Activated T-cell treated with anti-CD3 and anti-CD28 coated beads, Interleukin-2, amount 50 U/mL, for 72 hours (primary cell): ENCODE results near the gene RFPL2. TPM values are rescaled to one million over a fixed set of nuclear protein-coding genes. Genes with fewer than 3 reads are reported as not detected.

Experiments
- ATAC-seq, 2 donors: fragments of 150-1000 bp; cut with Tn5 transposase; replicated peaks in 1 of 2; 2 replicates each; pipeline ENCODE4 v1.10.0; 2021; ENCODE audit warnings: moderate library complexity in 2 of 2, mild to moderate bottlenecking in 1 of 2
- DNase-seq, 2 donors: peaks; one replicate each; pipeline ENCODE4 v3.0.0; 2021 to 2022; ENCODE audit warnings: mixed read lengths in 1 of 2
- H3K27ac Mint-ChIP-seq: one replicate; pipeline ENCODE4 v1.8.0; 2022; ENCODE audit warnings: mild to moderate bottlenecking, moderate library complexity, mixed read lengths
- H3K27me3 Mint-ChIP-seq: one replicate; pipeline ENCODE4 v1.8.0; 2022; ENCODE audit warnings: low read depth, mixed read lengths
- H3K36me3 Mint-ChIP-seq, 2 donors: one replicate each; pipeline ENCODE4 v1.8.0; 2022; ENCODE audit warnings: mixed read lengths in 2 of 2, mild to moderate bottlenecking in 1 of 2; ENCODE audit not compliant: insufficient read depth in 2 of 2
- H3K4me1 Mint-ChIP-seq: one replicate; pipeline ENCODE4 v1.8.0; 2022; ENCODE audit warnings: low read depth, mixed read lengths
- H3K4me3 Mint-ChIP-seq, 2 donors: one replicate each; pipeline ENCODE4 v1.8.0; 2022; ENCODE audit warnings: mild to moderate bottlenecking in 2 of 2, mixed read lengths in 2 of 2, moderate library complexity in 2 of 2
- H3K9me3 Mint-ChIP-seq, 2 donors: one replicate each; pipeline ENCODE4 v1.8.0; 2022; ENCODE audit warnings: mixed read lengths in 2 of 2
- total RNA-seq, 2 donors: library from RNA; stranded (reverse); gene quantifications; one replicate each; pipeline ENCODE4 v1.2.3, GENCODE V29; 2022

The RFPL2 gene
- total RNA-seq, 2 donors from 2014 or later = 0.50 TPM; not detected in 1

DNA sequence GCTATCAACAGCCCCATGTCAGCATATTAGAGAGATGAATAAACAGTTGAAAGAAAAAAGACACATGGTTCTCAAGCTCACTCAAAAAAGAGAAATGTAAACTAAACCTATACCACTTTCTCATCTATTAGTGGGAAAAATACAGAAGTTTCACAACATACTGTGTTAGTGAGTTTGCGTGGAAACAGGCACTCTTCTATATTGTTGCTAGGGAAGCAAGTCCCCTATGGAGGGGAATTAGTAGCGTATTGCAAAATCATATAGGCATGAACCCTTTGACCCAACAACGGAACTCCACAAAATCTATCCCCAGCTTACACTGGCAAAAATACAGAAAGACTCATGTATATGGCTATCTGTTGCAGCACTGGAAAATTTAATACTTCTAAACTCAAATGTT is 14.2 kb upstream of the RFPL2 start:
- Mint-ChIP-seq H3K4me1 (no peaks in the 10 kb centered on the region), H3K9me3 (no peaks in the 10 kb centered on the region), H3K4me3 (no peak overlapping the region), H3K27me3 (peaks cover 5% of the 10 kb centered on the region), H3K27ac (no peak overlapping the region), H3K36me3 (no peaks in the 10 kb centered on the region)
- ATAC-seq (no peak), DNase-seq (no peak)

DNA sequence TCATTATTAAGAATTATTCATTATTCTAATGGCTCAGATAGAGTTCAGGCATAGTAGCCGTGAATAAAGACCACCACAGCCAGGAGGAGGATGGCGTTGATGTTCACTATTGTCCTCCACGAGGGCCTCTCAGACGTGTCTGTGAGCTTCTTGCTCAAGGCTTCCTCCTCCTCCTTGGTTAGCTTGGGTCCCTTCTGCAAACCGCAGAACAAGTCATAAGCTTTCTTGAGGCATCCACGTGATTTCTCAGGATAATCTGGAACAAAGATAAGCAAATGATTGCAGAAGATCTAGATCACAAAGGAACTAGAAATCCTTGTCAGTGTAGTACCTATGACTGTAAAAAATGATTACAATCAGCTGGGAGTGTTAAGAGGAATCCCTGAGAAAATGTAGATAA is 13.6 kb upstream of the RFPL2 start:
- no peaks in the 10 kb centered on the region for H3K36me3 Mint-ChIP-seq
- DNase-seq (no peak), ATAC-seq (no peak)
- H3K27ac Mint-ChIP-seq = no peak overlapping the region
- H3K27me3 Mint-ChIP-seq = peaks cover 2% of the 10 kb centered on the region
- no peaks in the 10 kb centered on the region for H3K9me3 Mint-ChIP-seq
- no peak overlapping the region for H3K4me3 Mint-ChIP-seq
- H3K4me1 Mint-ChIP-seq = no peaks in the 10 kb centered on the region

- H3K36me3 Mint-ChIP-seq = no peaks in the 10 kb centered on the region
- ATAC-seq (peak in 1 of 2 donors; percentile 21), DNase-seq (no peak)
- no peaks in the 10 kb centered on the region for H3K4me1 Mint-ChIP-seq
- H3K27me3 Mint-ChIP-seq = no peaks in the 10 kb centered on the region
- no peaks in the 10 kb centered on the region for H3K9me3 Mint-ChIP-seq
- H3K4me3 Mint-ChIP-seq = no peak overlapping the region
- H3K27ac Mint-ChIP-seq = no peak overlapping the region
Measured at GRCh38 chr22:32217465-32217864, 12.6 kb upstream of the RFPL2 start.

GRCh38 chr22:32216911-32217310 is 12.0 kb upstream of the RFPL2 start:
- Mint-ChIP-seq H3K4me3 (no peak overlapping the region), H3K9me3 (no peaks in the 10 kb centered on the region), H3K4me1 (no peaks in the 10 kb centered on the region), H3K27me3 (no peaks in the 10 kb centered on the region), H3K36me3 (no peaks in the 10 kb centered on the region), H3K27ac (no peak overlapping the region)
- no peak for ATAC-seq
- DNase-seq = no peak

DNA sequence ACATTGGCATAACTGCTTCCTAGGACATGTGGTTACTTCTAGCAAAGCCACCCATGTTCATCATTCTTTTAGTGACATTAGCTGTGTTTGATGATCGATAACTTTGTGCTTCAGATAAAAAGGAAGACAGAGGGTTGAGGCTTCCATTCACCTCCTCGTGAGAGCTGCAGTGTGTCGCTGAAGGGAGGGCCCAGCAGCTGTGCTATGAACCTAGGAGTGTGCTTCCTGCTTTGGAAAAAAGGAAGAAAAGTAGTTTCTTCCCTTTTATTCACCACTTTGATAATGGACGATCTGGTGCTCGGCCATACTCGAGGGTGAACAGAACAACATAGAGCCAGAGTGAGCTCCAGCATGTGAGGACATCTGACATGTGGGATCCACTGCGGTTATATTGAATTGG is 6.1 kb upstream of the RFPL2 start:
- no peak for DNase-seq
- Mint-ChIP-seq H3K4me1 (peaks cover 2% of the 10 kb centered on the region), H3K9me3 (no peaks in the 10 kb centered on the region), H3K27ac (no peak overlapping the region), H3K4me3 (no peak overlapping the region), H3K27me3 (no peaks in the 10 kb centered on the region), H3K36me3 (no peaks in the 10 kb centered on the region)
- ATAC-seq = no peak

DNA sequence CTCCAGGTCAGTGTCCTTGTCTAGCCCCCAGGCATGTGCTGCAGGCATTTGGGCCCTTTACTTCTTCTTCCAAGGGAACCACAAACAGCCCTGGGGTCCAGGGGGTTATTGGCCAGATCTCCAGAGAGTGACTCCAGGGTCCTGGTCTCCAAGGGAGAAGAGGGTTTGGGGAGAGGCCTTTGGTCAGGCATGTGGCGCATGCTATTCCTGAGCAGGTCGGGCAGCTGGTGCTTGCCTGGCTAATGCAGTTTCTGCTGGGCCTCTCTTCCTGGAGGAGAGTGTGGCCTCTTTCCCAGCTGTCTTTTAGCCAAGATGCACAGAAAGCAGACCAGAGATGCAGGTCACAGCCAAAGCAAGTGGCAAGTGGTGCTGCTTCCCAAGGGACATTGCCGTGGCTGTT is 3.8 kb upstream of the RFPL2 start:
- no peak overlapping the region for H3K4me3 Mint-ChIP-seq
- no peak for DNase-seq
- ATAC-seq = no peak
- no peak overlapping the region for H3K27ac Mint-ChIP-seq
- H3K4me1 Mint-ChIP-seq = peaks cover 21% of the 10 kb centered on the region
- H3K27me3 Mint-ChIP-seq = peaks cover 5% of the 10 kb centered on the region
- H3K36me3 Mint-ChIP-seq = no peaks in the 10 kb centered on the region
- H3K9me3 Mint-ChIP-seq = no peaks in the 10 kb centered on the region

GRCh38 chr22:32207971-32208480 is 3.2 kb upstream of the RFPL2 start:
- peaks cover 27% of the 10 kb centered on the region for H3K4me1 Mint-ChIP-seq
- peaks cover 12% of the 10 kb centered on the region for H3K27me3 Mint-ChIP-seq
- no peaks in the 10 kb centered on the region for H3K9me3 Mint-ChIP-seq
- H3K4me3 Mint-ChIP-seq = no peak overlapping the region
- H3K27ac Mint-ChIP-seq = no peak overlapping the region
- no peaks in the 10 kb centered on the region for H3K36me3 Mint-ChIP-seq
- ATAC-seq = no peak
- no peak for DNase-seq

DNA sequence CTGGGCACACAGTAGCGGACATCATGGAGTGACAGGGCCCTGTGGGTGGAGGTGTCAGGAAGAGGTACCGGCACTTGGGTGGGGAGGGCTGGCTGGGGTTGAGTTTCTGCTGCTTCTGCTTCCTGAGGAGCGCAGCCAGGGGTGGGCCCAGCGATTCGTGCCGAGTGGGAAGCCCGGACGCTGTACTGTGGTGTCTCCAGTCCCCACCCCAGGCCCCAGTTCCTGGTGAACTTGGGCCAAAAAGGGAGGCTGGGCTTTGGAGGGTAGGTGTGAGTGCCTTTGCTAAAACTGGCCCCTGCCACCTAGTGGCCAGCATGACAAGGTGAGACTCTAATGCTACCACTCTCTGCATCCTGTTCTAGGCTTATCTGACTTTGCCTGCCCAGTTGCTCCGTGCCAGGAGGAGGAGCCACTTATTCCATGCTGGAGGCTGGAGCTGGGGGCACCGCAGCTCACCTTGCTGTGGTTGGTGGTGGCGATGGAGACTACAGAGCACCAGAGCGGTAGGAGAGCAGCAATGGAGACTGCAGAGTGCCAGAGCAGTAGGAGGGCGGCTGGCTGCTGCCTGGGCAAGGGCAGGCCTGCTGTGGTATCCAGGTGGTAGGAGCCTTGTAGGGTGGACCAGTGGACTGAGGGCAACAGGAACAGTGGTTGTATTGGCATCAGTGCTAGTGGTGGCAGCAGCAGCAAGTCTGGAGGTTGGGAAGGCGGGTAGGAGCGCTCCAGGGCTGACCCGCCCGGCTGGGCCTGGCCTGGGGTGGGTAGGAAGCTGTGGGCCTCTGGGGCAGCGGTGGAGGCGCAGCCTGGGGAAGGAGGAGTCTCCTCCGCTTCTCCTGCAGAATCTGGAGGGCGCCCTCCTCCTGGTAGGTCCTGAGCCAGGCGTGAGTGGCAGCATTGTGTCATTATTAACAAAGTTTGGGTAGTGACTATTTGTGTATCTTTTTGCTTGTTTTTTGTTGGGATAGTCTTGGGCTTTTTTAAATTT is 2.2 kb upstream of the RFPL2 start:
- no peak overlapping the region for H3K4me3 Mint-ChIP-seq
- H3K27me3 Mint-ChIP-seq = peaks cover 17% of the 10 kb centered on the region
- peak; percentile 20 to 56 for ATAC-seq
- no peaks in the 10 kb centered on the region for H3K36me3 Mint-ChIP-seq
- no peaks in the 10 kb centered on the region for H3K9me3 Mint-ChIP-seq
- peak; percentile 32 to 33 for DNase-seq
- H3K4me1 Mint-ChIP-seq = peaks cover 37% of the 10 kb centered on the region
- H3K27ac Mint-ChIP-seq = no peak overlapping the region

DNA sequence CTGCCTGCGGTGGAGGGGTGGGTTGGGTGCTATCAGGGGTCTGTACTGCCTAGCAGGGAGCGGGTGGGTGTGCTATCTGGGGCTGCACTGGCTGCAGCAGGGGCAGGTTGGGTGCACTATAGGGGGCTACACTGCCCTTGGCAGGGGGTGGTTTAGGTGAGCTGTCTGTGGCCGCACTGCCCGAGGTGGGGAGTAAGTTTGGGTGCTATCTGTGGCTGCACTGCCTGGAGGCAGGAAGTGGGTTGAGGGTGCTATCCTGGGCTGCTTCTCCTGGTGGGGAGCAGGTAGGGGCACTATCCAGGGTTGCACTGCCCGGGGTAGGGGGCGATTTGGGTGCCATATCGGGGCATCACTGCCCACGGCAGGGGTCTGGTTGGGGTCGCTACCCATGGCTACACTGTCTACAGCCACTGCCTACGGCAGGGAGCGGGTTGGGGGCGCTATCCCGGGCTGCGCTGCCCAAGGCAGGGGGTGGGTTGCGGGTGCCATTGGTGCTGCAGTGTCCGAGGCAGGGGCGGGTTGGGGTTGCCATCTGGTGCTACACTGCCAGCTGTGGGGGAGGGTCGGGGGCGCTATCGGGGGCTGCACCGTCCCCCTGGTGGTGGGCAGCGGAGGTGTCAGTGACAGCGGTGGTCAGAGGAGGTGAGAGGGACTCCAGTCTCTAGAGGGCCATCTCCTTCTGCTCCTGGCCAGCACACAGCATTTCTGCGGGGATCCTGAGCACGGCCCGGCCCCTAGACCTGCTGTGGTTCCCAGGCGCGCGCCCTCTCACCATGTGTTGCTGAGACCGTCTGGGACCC is 1.3 kb upstream of the RFPL2 start:
- H3K27ac Mint-ChIP-seq = no peak overlapping the region
- peak overlapping the region in 1 of 2 donors; percentile 88 for H3K4me3 Mint-ChIP-seq
- DNase-seq (no peak), ATAC-seq (no peak)
- peaks cover 19% of the 10 kb centered on the region for H3K27me3 Mint-ChIP-seq
- peaks cover 40% of the 10 kb centered on the region for H3K4me1 Mint-ChIP-seq
- no peaks in the 10 kb centered on the region for H3K36me3 Mint-ChIP-seq
- no peaks in the 10 kb centered on the region for H3K9me3 Mint-ChIP-seq

DNA sequence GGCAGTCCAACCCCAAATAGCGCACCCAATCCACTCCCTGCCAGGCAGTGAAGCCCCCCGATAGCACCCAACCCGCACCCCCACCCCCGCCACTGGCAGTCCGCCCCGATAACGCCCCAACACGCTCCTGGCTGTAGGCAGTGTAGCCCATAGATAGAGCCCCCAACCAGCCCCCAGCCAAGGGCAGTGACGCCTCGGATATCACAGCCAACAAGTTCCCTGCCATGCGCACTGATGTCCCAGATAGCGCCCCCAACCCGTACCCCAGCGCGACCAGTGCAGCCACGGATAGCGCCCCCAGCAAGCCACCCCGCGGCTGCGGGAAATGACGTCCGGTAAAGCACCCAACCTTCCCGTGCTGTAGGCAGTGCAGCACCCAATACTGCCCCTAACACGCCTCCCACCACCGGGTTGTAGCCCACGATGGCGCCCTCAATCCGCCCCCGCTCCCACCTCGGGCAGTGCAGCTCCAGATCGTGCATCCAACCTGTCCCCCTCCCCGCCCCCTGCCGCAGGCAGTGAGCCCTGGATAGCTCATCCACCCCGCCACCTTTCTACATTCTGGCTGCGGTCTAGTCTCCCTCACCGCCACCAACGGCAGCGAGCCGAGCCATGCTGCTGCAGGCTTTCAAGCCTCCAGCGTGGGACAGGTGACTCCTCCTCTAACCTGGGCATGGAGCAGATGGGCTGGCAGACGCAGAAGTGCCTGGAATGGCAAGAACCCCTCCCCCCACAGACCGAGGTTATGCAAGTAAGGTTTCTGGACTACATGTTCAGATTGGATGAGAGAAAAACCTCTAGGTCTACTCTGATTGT is 625 bp downstream of the RFPL2 start:
- no peak overlapping the region for H3K27ac Mint-ChIP-seq
- no peaks in the 10 kb centered on the region for H3K9me3 Mint-ChIP-seq
- ATAC-seq (peak; percentile 14 to 42), DNase-seq (peak; percentile 19 to 45)
- peaks cover 48% of the 10 kb centered on the region for H3K4me1 Mint-ChIP-seq
- no peaks in the 10 kb centered on the region for H3K36me3 Mint-ChIP-seq
- peak overlapping the region; percentile 75 to 88 for H3K4me3 Mint-ChIP-seq
- H3K27me3 Mint-ChIP-seq = peaks cover 19% of the 10 kb centered on the region

GRCh38 chr22:32203181-32204039 is 1.5 kb downstream of the RFPL2 start:
- DNase-seq (peak in 1 of 2 donors; percentile 29), ATAC-seq (peak in 1 of 2 donors; percentile 18)
- Mint-ChIP-seq H3K36me3 (no peaks in the 10 kb centered on the region), H3K27ac (no peak overlapping the region), H3K27me3 (peaks cover 19% of the 10 kb centered on the region), H3K4me1 (peaks cover 48% of the 10 kb centered on the region), H3K9me3 (no peaks in the 10 kb centered on the region), H3K4me3 (peak overlapping the region; percentile 75 to 88)
